HEK293 (cell line): ENCODE measurements around the gene RAPGEF5.

Experiments used
- KLF10 ChIP-seq: fragments of 450-650 bp; IDR thresholded peaks from 2 replicates; pipeline ENCODE4 v1.5.1; 2018; ENCODE audit warnings: missing biosample characterization, mild to moderate bottlenecking, missing genetic modification characterization
- ZNF629 ChIP-seq: fragments of 450-650 bp; formaldehyde crosslinking; IDR thresholded peaks from 2 replicates; pipeline ENCODE4 v1.5.1; 2017; ENCODE audit warnings: missing biosample characterization, missing genetic modification characterization
- TF ChIP-seq, protein P1 (sequence below): fragments of 450-650 bp; formaldehyde crosslinking; IDR thresholded peaks from 2 replicates; pipeline ENCODE4 v1.5.1; 2016; ENCODE audit warnings: missing biosample characterization, missing genetic modification characterization
- TF ChIP-seq, protein P2 (sequence below): fragments of 450-650 bp; formaldehyde crosslinking; IDR thresholded peaks from 2 replicates; pipeline ENCODE4 v1.5.1; 2016; ENCODE audit warnings: missing biosample characterization, missing genetic modification characterization

GRCh38 chr7:22204312-22204711, 152.6 kb downstream of the RAPGEF5 start:
- TF ChIP-seq, protein P1, sequence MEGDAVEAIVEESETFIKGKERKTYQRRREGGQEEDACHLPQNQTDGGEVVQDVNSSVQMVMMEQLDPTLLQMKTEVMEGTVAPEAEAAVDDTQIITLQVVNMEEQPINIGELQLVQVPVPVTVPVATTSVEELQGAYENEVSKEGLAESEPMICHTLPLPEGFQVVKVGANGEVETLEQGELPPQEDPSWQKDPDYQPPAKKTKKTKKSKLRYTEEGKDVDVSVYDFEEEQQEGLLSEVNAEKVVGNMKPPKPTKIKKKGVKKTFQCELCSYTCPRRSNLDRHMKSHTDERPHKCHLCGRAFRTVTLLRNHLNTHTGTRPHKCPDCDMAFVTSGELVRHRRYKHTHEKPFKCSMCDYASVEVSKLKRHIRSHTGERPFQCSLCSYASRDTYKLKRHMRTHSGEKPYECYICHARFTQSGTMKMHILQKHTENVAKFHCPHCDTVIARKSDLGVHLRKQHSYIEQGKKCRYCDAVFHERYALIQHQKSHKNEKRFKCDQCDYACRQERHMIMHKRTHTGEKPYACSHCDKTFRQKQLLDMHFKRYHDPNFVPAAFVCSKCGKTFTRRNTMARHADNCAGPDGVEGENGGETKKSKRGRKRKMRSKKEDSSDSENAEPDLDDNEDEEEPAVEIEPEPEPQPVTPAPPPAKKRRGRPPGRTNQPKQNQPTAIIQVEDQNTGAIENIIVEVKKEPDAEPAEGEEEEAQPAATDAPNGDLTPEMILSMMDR (tag by site-specific recombination) = no peak
- TF ChIP-seq, protein P2, sequence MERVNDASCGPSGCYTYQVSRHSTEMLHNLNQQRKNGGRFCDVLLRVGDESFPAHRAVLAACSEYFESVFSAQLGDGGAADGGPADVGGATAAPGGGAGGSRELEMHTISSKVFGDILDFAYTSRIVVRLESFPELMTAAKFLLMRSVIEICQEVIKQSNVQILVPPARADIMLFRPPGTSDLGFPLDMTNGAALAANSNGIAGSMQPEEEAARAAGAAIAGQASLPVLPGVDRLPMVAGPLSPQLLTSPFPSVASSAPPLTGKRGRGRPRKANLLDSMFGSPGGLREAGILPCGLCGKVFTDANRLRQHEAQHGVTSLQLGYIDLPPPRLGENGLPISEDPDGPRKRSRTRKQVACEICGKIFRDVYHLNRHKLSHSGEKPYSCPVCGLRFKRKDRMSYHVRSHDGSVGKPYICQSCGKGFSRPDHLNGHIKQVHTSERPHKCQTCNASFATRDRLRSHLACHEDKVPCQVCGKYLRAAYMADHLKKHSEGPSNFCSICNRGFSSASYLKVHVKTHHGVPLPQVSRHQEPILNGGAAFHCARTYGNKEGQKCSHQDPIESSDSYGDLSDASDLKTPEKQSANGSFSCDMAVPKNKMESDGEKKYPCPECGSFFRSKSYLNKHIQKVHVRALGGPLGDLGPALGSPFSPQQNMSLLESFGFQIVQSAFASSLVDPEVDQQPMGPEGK = no peak
- TF ChIP-seq KLF10 (tag by site-specific recombination) = no peak
- TF ChIP-seq ZNF629 = no peak
